ENCODE results near the gene TGFBR3. TPM values are rescaled to one million over a fixed set of nuclear protein-coding genes. Genes with fewer than 3 reads are reported as not detected.

TGFBR3 gene
- total RNA-seq, 1 donor = 118 TPM

DNA sequence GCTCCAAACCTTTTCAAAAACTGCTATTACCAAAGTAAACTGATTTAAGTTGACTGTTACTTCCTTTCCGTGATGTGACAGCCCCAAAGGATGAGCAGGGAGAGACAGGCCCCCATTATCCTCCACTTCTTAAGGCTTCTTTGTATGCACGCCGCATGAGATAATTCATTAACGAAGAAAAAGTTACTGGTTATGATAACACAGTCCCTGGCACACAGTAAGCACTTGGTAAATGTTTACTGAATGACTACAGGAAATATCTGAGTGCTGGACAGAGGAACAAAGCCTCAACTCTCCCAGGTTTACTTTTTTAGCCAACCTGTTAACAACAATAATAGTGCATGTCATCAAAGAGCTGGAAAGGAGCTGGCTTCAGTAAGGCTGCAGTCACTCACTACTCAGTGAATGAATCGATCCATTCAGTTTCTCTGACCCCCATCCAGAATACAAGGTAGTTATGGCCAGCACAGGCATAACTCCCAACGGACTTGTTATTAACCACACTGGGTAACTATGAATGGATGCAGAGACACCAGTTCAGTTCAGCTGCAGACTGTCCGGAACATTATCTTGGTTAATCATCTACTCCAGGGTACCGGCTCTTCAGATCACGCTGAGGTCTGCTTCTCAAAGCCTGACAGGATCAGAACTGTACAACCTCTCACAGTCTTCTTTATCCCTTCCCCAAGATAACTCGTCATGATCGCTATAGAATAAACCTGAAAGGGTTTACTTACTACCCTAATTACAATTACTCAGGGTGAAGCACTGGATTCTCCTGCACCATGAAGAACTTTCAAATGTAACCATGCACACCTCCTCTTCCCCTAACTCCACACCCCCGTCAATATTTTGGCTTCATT lies 58.3 kb downstream of the TGFBR3 start:
- H3K4me3 ChIP-seq (ENCODE audit: low read depth, low read length) = no peak overlapping the region

DNA sequence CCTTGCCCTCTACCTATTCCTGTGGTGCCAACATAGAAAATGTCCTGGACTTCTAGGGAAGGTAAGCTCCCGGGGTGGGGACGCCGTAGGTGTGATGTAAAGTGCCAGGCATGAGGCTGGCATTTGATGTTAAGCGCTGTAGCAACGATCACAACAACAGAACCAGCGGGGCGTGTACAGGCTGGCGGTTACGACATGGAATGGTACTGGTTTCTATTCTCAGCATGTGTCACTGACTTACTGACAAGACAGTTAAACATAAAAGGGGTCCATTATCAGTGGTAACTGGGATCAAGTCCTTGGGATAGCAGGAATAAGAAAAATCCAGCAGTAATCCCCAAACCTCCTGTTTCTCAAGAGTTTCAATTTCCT lies 58.9 kb downstream of the TGFBR3 start:
- DNase-seq (ENCODE audit: low read depth) = no peak
- TF ChIP-seq, protein P1, sequence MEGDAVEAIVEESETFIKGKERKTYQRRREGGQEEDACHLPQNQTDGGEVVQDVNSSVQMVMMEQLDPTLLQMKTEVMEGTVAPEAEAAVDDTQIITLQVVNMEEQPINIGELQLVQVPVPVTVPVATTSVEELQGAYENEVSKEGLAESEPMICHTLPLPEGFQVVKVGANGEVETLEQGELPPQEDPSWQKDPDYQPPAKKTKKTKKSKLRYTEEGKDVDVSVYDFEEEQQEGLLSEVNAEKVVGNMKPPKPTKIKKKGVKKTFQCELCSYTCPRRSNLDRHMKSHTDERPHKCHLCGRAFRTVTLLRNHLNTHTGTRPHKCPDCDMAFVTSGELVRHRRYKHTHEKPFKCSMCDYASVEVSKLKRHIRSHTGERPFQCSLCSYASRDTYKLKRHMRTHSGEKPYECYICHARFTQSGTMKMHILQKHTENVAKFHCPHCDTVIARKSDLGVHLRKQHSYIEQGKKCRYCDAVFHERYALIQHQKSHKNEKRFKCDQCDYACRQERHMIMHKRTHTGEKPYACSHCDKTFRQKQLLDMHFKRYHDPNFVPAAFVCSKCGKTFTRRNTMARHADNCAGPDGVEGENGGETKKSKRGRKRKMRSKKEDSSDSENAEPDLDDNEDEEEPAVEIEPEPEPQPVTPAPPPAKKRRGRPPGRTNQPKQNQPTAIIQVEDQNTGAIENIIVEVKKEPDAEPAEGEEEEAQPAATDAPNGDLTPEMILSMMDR (IDR thresholded peaks at IDR 0.05; ENCODE audit: insufficient read depth, low read length) = no peak

More for the DNA sequence above, 58.3 kb downstream of the TGFBR3 start:
- DNase-seq (ENCODE audit: low read depth) = no peak
- TF ChIP-seq, protein P1 (IDR thresholded peaks at IDR 0.05; ENCODE audit: insufficient read depth, low read length) = no peak

DNA sequence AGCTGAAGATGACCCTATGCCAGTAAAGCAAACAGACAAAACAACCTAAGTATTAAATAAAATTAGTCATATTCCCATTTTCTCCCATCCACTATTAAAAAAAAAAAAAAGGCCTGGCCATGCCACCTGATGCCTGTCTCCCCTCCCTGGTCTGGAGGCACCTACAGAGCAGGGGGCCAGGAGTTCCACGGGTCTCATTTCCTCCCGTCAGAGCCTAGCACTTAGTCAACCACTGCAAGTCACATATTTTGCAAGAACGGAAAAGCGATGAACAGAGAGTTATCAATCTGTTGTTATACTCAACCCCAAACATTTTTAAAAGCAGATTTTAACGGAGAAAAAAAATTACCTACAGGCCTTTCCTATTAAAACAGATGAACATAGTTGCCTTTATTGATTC lies 59.3 kb downstream of the TGFBR3 start:
- H3K4me3 ChIP-seq (ENCODE audit: low read depth, low read length) = no peak overlapping the region
- TF ChIP-seq, protein P1 (IDR thresholded peaks at IDR 0.05; ENCODE audit: insufficient read depth, low read length) = no peak
- DNase-seq (ENCODE audit: low read depth) = no peak

More for the DNA sequence above, 58.9 kb downstream of the TGFBR3 start:
- no peak overlapping the region for H3K4me3 ChIP-seq (ENCODE audit: low read depth, low read length)

DNA sequence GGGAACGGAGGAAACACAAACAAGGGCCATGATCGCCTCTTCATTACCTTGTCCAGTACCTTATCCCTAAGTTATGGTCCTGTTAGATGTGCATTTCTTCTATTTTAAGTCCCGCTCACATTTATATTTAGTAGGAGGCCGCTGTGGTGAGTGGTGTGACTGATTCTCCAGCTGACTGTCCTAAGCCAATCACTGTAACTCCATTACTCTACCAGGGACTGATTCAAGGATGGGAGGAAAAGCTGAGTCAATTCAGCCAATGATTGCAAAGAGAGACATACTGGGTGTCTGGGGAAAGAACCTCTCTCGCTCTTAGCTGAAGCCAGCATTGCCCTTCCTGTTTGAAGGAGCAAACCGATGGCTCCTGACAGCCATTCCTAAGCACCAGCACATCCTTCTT lies 59.7 kb downstream of the TGFBR3 start:
- TF ChIP-seq, protein P1 (IDR thresholded peaks at IDR 0.05; ENCODE audit: insufficient read depth, low read length) = no peak
- H3K4me3 ChIP-seq (ENCODE audit: low read depth, low read length) = no peak overlapping the region
- no peak for DNase-seq (ENCODE audit: low read depth)

GRCh38 chr1:91821126-91821868 lies 64.7 kb downstream of the TGFBR3 start:
- H3K4me3 ChIP-seq (ENCODE audit: low read depth, low read length) = no peak overlapping the region
- DNase-seq (ENCODE audit: low read depth) = no peak
- TF ChIP-seq, protein P1 (IDR thresholded peaks at IDR 0.05; ENCODE audit: insufficient read depth, low read length) = no peak

DNA sequence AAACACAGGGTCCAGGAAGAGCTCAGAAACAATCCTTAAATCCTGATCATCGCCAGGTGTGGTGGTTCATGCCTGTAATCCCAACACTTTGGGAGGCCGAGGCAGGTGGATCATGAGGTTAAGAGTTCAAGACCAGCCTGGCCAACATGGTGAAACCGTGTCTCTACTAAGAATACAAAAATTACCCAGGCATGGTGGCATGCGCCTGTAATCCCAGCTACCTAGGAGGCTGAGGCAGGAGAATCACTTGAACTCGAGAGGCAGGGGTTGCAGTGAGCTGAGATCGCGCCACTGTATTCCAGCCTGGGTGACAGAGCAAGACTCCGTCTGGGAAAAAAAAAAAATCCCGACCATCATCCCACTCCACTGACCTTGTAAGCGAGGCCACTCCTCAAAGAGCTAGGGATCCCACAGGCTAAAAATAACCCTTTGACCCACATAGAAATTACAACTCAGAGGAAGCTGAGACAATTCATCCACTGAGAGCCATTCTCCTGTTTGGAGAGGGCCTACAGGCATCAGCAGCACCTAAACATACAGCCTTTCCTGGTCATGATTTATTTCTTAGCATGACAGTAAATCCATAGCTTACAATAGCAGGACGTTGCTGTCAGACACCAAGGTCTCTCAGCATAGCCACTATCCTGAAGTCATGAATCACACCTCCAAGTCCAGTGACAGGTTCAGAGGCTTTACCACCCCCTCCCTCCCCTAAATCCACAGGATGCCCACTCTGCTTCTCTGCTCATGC lies 66.7 kb downstream of the TGFBR3 start:
- no peak overlapping the region for H3K4me3 ChIP-seq (ENCODE audit: low read depth, low read length)
- DNase-seq (ENCODE audit: low read depth) = no peak
- TF ChIP-seq, protein P1 (IDR thresholded peaks at IDR 0.05; ENCODE audit: insufficient read depth, low read length) = no peak
